HepG2 (cell line): ENCODE data around the gene TUBB4B. TPM values are rescaled to one million over a fixed set of nuclear protein-coding genes. Genes with fewer than 3 reads are reported as not detected.

Experiments used
- ARNTL ChIP-seq: sonication (generic); formaldehyde crosslinking; IDR thresholded peaks from 2 replicates; pipeline ENCODE4 v1.4.0; 2020; ENCODE audit warnings: mild to moderate bottlenecking, missing genetic modification reagents
- CREB3 ChIP-seq: sonication (generic); formaldehyde crosslinking; IDR thresholded peaks from 2 replicates; pipeline ENCODE4 v1.5.0; 2020; ENCODE audit warnings: missing genetic modification reagents
- EEA1 ChIP-seq: sonication (generic); formaldehyde crosslinking; IDR thresholded peaks from 2 replicates; pipeline ENCODE4 v1.5.1; 2020; ENCODE audit warnings: mild to moderate bottlenecking, missing genetic modification reagents, borderline replicate concordance
- ELF3 ChIP-seq: IDR thresholded peaks from 2 replicates; pipeline ENCODE4 v1.6.1; 2016; ENCODE audit warnings: missing genetic modification reagents, missing compliant biosample characterization
- EZH2 ChIP-seq: conservative IDR thresholded peaks from 2 replicates; pipeline ENCODE4 v1.6.1; 2012; ENCODE audit warnings: mild to moderate bottlenecking, low read depth, low read length, moderate library complexity
- HNF4A ChIP-seq: sonication (generic); formaldehyde crosslinking; IDR thresholded peaks from 2 replicates; pipeline ENCODE4 v1.4.0; 2020; ENCODE audit warnings: missing genetic modification reagents
- MAFF ChIP-seq: IDR thresholded peaks from 2 replicates; pipeline ENCODE4 v1.6.1; 2011; ENCODE audit warnings: low read depth, low read length, improper control_type of control experiment
- MEIS2 ChIP-seq: sonication (generic); formaldehyde crosslinking; IDR thresholded peaks from 2 replicates; pipeline ENCODE4 v1.9.0; 2021; ENCODE audit warnings: mild to moderate bottlenecking, missing genetic modification reagents
- MTA1 ChIP-seq: sonication (generic); formaldehyde crosslinking; IDR thresholded peaks from 2 replicates; pipeline ENCODE4 v1.4.0; 2020; ENCODE audit warnings: missing genetic modification reagents, mild to moderate bottlenecking, borderline replicate concordance
- NR2F1 ChIP-seq, 2 experiments: fragments of 450-650 bp in 1 of 2; formaldehyde crosslinking in 1 of 2; IDR thresholded peaks; 2 replicates each; pipeline versions ENCODE4 v1.5.0 to v1.6.1; 2016 to 2020; ENCODE audit warnings: mild to moderate bottlenecking in 1 of 2, missing compliant biosample characterization in 1 of 2, missing genetic modification reagents in 1 of 2, moderate library complexity in 1 of 2
- XRCC5 ChIP-seq: fragments of 200-400 bp; formaldehyde crosslinking; optimal IDR thresholded peaks from 2 replicates; pipeline ENCODE3; 2017; ENCODE audit warnings: mild to moderate bottlenecking, low read length
- ZNF317 ChIP-seq: sonication (generic); formaldehyde crosslinking; IDR thresholded peaks from 2 replicates; pipeline ENCODE4 v1.5.0; 2020; ENCODE audit warnings: mild to moderate bottlenecking, missing genetic modification reagents
- ZNF331 ChIP-seq: sonication (generic); formaldehyde crosslinking; IDR thresholded peaks from 2 replicates; pipeline ENCODE4 v1.4.0; 2020; ENCODE audit warnings: missing genetic modification reagents
- ZNF512 ChIP-seq: sonication (generic); formaldehyde crosslinking; IDR thresholded peaks from 2 replicates; pipeline ENCODE4 v1.4.0; 2020; ENCODE audit warnings: mild to moderate bottlenecking, missing genetic modification reagents
- ZNF543 ChIP-seq: sonication (generic); formaldehyde crosslinking; IDR thresholded peaks from 2 replicates; pipeline ENCODE4 v1.4.0; 2020; ENCODE audit warnings: mild to moderate bottlenecking, missing genetic modification reagents
- ZNF792 ChIP-seq: IDR thresholded peaks from 2 replicates; pipeline ENCODE4 v1.6.1; 2016
- polyA plus RNA-seq, 8 experiments: library from polyadenylated mRNA; depleted of rRNA in 3 of 8; stranded (reverse) in 7 of 8; unstranded in 1 of 8; fragments of >200 nt; fragmentation: Illumina TruSeq in 4 of 8; extraction: Trizol in 4 of 8; gene quantifications; 2 replicates each; pipeline versions ENCODE4 v1.2.1 to v1.2.3, GENCODE V29; 2011 to 2016; ENCODE audit warnings: low read depth in 4 of 8, missing spikeins in 1 of 8, mixed read lengths in 1 of 8; ENCODE audit not compliant: insufficient read depth in 1 of 8
- total RNA-seq, 5 experiments: library from RNA; depleted of rRNA; stranded (reverse); fragments of >200 nt; fragmentation: Illumina TruSeq; extraction: Trizol; gene quantifications; 2 replicates each; pipeline ENCODE4 v1.2.3, GENCODE V29; 2016; ENCODE audit warnings: low read depth in 1 of 5
- TF ChIP-seq, protein P1 (sequence below): sonication (generic); formaldehyde crosslinking; IDR thresholded peaks from 2 replicates; pipeline ENCODE4 v1.8.0; 2022; ENCODE audit warnings: low read depth, missing genetic modification reagents
- TF ChIP-seq, protein P2 (sequence below): sonication (generic); formaldehyde crosslinking; IDR thresholded peaks from 2 replicates; pipeline ENCODE4 v1.4.0; 2020; ENCODE audit warnings: mild to moderate bottlenecking, missing genetic modification reagents
- TF ChIP-seq, protein P3 (sequence below): conservative IDR thresholded peaks from 2 replicates; pipeline ENCODE4 v1.6.1; 2018; ENCODE audit warnings: missing genetic modification reagents

TUBB4B gene
- total and polyA plus RNA-seq, 2 of the 13 experiments (the other 11 are each of a cell fraction or from before 2014, with no cell fraction given): 182 to 412 TPM

DNA sequence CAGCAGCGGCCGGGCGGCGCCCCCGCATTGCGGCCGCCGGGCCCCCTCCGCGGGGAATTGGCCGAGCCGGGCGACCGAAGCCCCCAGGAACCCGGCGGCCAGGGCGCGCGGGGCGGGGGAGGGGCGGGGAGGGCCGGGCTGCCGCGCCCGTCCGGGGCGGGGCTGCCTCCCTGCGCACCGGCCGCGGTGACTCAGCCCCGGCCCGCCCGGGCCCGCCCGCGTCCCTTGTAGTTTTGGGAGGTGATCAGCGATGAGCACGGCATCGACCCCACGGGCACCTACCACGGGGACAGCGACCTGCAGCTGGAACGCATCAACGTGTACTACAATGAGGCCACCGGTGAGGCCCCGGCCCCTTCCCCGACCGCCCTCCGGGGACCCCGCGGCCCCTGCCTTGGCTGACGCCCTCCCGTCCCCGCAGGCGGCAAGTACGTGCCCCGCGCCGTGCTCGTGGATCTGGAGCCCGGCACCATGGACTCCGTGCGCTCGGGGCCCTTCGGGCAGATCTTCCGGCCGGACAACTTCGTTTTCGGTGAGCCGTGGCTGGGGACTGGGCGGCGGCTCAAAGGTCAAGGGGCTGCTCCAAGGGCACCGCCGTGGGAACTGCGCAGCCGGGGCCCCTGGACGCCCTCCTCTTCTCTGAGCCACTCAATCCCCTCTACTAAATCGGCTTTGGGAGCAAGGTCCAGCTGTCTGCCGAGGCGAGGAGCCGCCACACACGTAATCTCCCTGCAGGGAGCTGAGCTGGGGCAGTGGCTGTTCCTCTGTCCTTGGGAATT is 592 bp downstream of the TUBB4B start (continued):
- TF ChIP-seq ELF3 (CRISPR knock-in tag): no peak
- no peak for TF ChIP-seq ZNF512 (CRISPR knock-in tag)
- 0 out of 2 replicates have a peak, but pooled peaks have one; percentile 24 for TF ChIP-seq ZNF331 (CRISPR knock-in tag)
- peak; percentile 41 to 65; a peak in 3 of 4 replicates for TF ChIP-seq NR2F1 (CRISPR knock-in tag; IDR thresholded peaks at IDR 0.05)
- TF ChIP-seq ZNF317 (CRISPR knock-in tag): peak; percentile 49; the same call in 1 of the 2 replicates
- TF ChIP-seq EEA1 (CRISPR knock-in tag): no peak
- no peak for TF ChIP-seq CREB3 (CRISPR knock-in tag)
- peak; percentile 43 for TF ChIP-seq XRCC5
- peak; percentile 89 for TF ChIP-seq HNF4A (CRISPR knock-in tag)
- TF ChIP-seq MEIS2 (CRISPR knock-in tag): peak; percentile 67
- 0 out of 2 replicates have a peak, but pooled peaks have one; percentile 29 for TF ChIP-seq ZNF543
- TF ChIP-seq MTA1 (CRISPR knock-in tag): peak; percentile 62; the same call in 1 of the 2 replicates
- TF ChIP-seq, protein P1, sequence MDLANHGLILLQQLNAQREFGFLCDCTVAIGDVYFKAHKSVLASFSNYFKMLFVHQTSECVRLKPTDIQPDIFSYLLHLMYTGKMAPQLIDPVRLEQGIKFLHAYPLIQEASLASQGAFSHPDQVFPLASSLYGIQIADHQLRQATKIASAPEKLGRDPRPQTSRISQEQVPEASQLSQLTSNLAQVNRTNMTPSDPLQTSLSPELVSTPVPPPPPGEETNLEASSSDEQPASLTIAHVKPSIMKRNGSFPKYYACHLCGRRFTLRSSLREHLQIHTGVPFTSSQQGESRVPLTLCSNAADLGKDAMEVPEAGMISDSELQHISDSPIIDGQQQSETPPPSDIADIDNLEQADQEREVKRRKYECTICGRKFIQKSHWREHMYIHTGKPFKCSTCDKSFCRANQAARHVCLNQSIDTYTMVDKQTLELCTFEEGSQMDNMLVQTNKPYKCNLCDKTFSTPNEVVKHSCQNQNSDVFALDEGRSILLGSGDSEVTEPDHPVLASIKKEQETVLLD (CRISPR knock-in tag): no peak; the same call in 1 of the 2 replicates
- no peak for TF ChIP-seq MAFF
- no peak for TF ChIP-seq ZNF792 (CRISPR knock-in tag)
- TF ChIP-seq, protein P2, sequence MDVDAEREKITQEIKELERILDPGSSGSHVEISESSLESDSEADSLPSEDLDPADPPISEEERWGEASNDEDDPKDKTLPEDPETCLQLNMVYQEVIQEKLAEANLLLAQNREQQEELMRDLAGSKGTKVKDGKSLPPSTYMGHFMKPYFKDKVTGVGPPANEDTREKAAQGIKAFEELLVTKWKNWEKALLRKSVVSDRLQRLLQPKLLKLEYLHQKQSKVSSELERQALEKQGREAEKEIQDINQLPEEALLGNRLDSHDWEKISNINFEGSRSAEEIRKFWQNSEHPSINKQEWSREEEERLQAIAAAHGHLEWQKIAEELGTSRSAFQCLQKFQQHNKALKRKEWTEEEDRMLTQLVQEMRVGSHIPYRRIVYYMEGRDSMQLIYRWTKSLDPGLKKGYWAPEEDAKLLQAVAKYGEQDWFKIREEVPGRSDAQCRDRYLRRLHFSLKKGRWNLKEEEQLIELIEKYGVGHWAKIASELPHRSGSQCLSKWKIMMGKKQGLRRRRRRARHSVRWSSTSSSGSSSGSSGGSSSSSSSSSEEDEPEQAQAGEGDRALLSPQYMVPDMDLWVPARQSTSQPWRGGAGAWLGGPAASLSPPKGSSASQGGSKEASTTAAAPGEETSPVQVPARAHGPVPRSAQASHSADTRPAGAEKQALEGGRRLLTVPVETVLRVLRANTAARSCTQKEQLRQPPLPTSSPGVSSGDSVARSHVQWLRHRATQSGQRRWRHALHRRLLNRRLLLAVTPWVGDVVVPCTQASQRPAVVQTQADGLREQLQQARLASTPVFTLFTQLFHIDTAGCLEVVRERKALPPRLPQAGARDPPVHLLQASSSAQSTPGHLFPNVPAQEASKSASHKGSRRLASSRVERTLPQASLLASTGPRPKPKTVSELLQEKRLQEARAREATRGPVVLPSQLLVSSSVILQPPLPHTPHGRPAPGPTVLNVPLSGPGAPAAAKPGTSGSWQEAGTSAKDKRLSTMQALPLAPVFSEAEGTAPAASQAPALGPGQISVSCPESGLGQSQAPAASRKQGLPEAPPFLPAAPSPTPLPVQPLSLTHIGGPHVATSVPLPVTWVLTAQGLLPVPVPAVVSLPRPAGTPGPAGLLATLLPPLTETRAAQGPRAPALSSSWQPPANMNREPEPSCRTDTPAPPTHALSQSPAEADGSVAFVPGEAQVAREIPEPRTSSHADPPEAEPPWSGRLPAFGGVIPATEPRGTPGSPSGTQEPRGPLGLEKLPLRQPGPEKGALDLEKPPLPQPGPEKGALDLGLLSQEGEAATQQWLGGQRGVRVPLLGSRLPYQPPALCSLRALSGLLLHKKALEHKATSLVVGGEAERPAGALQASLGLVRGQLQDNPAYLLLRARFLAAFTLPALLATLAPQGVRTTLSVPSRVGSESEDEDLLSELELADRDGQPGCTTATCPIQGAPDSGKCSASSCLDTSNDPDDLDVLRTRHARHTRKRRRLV (CRISPR knock-in tag): peak; percentile 59; the same call in 1 of the 2 replicates
- TF ChIP-seq, protein P3, sequence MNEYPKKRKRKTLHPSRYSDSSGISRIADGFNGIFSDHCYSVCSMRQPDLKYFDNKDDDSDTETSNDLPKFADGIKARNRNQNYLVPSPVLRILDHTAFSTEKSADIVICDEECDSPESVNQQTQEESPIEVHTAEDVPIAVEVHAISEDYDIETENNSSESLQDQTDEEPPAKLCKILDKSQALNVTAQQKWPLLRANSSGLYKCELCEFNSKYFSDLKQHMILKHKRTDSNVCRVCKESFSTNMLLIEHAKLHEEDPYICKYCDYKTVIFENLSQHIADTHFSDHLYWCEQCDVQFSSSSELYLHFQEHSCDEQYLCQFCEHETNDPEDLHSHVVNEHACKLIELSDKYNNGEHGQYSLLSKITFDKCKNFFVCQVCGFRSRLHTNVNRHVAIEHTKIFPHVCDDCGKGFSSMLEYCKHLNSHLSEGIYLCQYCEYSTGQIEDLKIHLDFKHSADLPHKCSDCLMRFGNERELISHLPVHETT (CRISPR knock-in tag): no peak
- TF ChIP-seq ARNTL (CRISPR knock-in tag): no peak
- TF ChIP-seq EZH2: no peak
